ENCODE data around the gene MTCH1.
"Not testable (repeated sequence)": the region's sequence is repeated elsewhere in the genome, so short reads cannot be mapped to it uniquely, and the experiment has no call there.

Gene MTCH1

GRCh38 chr6:36990401-36990800, 4.4 kb upstream of the MTCH1 start:
- not testable (repeated sequence) for DNase-seq

- no peak for DNase-seq
These were observed 3.3 kb upstream of the MTCH1 start for GRCh38 chr6:36989264-36989663.

GRCh38 chr6:36986704-36987047, 680 bp upstream of the MTCH1 start:
- DNase-seq = no peak

DNA sequence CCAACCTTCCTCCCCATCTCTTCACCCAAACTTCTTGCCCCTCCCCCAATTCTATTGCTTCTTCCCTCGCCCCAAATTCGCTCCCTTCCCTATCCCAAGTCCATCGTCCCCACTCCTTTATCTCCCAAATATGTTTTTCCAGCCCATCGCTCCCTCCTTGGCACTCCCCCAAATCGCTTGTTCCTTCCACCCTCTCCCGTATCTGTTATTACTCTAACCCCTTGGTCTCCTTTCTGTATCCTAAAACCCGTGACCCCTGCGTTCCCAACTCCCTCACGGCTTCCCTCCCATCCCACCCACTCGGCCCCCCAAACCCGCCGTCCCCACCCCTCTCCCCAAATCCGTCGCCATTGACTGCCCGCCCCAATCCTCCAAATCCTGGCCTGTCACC, 584 bp downstream of the MTCH1 start:
- DNase-seq = no peak

DNA sequence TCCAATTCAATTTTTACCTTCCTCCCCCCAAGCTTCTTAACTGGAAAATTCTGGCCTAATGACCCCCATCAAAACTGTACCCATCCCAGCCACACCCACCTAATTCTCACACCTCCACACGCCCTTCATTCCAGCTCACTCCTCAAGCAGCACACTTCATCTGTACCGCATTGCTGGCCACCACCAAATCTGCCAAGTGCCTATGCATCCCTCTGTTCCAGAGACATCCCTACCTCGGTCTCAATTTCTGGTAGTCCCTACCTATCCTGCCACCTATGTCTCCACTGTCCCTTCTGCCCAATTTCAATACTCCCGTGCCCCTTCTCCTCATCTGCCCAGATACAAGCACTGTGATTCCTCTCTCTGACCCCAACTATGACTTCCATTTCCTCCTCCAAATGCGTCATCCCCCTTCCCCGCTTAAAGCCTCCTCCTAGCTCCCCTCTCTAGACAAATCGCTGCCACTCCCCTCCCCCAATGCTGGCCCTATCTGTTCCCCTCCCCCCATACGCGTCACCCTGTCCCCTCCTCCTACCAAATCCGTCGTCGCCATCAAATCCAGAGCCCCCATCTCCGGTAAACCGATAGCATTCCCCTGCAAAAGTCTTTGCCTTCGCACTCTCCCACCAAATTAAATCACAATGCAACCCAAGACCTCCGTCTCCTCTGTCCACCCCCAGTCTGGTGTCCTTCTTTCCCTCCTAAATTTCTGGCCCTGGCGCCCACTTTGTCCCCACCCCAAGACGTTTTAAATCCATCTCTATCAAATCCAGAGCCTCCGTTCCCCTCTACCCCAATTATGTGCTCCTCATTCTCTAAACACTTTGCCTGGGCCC, 1.2 kb downstream of the MTCH1 start:
- peak in 1 of 4 experiments; percentile 21 for DNase-seq

GRCh38 chr6:36983538-36983937, 2.5 kb downstream of the MTCH1 start:
- no peak for DNase-seq

DNA sequence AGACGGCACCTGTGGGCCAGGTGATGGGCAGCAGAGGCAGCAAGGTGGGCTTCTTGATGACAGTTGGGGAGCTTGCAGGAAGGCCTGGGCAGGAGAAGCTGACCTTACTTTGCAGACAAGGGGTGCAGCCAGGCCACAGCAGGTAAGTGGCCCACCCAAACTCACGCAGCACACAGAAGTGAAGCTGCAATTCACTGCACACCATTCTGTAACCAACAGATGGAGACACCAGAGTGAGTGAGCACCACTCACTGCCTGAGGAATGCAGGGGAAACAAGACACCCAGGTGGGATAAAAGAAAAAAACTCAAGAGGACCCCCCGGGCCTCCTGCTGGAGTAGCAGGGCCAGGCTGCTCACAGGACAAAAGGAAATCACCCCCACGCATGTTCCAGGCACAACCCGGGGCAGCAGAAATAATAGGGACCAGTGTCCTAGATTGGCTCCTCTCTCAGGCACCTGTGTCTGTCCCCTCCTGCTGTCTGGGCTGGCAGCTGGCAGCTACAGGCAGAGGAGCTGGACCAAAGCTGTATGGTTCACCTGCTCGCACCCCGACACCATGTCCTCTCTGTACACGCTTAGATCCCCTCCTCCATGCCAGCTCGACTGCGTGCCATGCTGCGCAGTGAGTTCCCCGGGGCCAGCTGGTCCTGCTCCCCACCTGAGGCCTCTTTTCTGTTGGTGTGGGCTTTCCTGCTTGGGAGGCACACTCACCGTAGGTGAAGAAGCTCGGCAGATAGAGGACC, 4.9 kb downstream of the MTCH1 start:
- DNase-seq = no peak

DNA sequence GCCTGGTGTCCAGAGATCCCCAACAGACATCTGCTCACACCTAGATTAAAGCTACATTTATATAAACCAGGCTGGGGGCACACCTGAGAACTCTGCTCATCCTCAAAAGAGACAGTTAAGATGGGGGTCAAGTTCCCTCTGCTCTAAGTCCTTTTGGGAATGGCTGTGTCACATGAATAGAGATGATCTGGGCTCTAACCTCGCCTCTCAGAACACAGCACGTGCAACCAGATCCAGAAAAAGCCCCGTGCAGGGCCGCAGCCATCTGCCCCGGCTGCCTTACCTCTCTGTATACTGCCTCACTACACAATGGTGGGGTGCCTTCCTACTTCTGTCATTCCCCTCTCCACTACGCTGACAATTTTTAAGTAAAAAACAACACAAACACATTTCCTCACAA, 5.9 kb downstream of the MTCH1 start:
- DNase-seq = no peak

GRCh38 chr6:36979347-36979742, 6.7 kb downstream of the MTCH1 start:
- DNase-seq = peak in 1 of 4 experiments; percentile 18

DNA sequence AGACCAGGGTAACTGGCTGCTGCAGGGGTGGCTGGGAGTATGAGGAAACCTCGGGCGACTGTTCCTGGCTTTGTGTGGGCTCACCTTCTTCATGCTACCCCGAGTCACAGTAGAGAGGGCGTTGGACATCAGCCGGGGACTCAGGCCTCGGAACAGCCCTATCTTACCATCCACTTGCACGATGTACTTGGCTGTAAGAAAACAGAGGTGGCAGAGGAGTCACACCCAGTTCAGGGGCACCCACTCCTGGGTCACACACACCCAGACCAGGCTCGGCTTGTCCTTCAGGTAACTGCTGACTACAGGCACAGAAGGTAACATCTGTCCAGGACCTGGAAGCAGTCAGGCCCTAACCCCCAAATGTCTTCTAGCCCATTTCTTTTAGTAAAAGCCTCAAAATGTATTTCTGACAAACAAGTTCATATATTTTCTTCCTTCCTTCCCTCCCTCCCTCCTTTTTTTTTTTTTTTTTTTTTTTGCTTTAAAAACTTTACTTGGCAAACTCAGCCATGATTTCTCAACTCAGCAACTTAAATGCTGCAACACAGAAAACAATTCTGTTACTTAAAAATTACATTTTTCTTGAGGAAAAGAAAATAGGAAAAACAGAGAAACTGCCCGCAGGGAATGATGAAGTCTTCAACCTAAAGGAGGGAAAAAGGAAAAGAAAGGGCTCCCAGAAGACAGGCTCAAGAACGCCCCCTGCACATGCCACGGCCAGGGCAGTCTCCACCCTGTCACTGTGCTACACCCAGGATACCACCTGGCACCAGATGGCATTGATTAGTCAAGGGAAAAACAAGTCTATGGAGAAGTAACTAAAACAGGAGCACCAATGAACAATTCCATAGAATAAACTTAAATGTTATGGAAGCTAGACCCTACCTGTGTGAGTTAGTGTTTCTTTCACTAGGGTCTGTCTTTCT, 7.3 kb downstream of the MTCH1 start:
- DNase-seq = no peak

DNA sequence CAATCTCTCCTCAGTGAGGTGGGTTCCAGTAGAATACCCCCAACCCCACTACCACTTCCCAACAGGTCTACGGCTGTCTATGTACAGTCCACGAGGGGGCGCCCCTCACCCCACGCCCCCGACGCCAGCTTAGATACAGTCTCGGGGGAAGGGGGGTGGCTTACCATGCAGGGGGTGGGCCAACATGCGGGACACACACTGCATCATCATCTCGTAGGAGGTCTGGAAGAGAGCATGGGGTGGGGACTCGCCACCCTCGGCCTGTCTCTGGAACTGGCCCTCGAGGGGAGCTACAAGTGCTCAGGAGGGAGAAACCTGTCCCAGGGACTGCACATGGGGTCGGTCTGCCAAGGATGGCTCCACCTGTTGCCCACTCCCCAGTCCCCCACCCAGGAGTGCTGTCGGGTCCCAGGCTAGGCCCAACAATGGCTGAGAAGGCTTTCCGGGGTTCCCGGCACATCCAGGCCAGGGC, 8.5 kb downstream of the MTCH1 start:
- DNase-seq = no peak

GRCh38 chr6:36976931-36977330, 9.1 kb downstream of the MTCH1 start:
- no peak for DNase-seq

DNA sequence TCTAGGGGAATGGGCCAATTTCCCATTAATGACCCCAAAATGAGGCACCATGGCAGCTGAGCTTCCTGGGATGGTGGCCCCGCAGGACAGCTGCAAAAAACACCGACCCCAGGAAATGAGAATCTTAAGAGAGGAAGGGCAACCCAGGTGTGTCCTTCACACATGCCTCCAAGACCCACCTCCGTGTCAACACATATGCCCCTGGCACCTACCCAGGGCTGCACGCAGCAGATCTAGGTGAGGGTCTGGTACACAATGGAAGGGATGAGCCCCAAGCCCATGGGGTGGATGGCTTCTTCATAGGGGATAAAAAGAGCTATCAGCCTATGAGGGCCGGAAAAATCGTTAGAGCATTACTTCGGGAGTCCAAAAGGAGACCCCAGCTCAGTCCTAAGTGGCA, 9.5 kb downstream of the MTCH1 start:
- no peak for DNase-seq

DNA sequence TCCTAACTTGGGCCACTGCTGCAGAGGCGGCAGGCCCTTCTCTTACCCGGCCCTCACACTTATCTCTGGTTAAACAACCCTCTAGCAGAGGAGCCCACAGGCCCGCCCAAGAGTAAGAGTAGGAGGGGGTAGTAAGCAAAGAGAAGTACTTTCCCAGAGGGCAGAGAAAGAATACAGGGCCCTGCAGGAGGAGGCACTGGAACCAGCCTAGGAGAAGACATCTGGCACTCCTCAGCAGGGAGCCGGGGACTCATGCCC, 10.1 kb downstream of the MTCH1 start:
- DNase-seq = no peak

GRCh38 chr6:36975231-36976006, 10.6 kb downstream of the MTCH1 start:
- no peak for DNase-seq

DNA sequence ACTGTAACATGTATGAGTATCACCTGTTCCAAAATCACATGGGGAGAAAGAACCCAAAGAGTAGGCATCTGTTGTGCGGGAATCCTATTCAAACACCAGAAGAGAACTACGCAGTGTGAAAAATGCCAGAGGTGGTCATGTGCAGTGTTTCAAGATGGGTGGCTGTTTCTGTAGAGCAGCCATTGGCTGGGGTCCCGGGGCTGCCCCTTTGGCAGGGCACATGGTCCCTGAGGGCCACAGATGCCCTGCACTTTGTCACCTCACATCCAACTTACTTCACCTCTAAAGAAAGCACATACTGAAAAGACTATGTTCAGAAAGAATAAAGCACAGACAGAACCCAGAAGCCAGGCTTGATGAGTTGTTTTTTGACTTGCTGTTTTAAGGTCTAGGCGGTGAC, 12.3 kb downstream of the MTCH1 start:
- DNase-seq = no peak

DNA sequence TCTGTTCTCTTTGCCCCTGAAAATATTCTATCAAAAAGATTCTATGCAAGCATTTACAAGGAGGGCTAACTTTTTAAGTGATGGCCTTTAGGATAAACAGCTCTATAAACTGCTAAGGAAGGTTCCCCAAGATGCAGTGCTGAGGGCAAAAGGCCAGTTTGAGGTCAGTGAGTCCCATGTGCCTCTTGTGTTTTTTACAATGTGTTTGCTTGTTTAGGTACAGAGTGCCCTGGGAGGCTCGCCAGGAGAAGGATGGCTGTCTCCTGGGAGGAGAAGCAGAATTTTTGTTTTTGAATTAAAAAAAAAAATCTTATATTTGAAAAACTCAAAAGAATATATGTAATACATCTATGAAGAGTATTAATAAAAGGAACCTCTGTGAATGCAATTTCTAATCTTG, 12.8 kb downstream of the MTCH1 start:
- DNase-seq = no peak

- DNase-seq = no peak
These were observed 13.9 kb downstream of the MTCH1 start for GRCh38 chr6:36971921-36972673.

DNA sequence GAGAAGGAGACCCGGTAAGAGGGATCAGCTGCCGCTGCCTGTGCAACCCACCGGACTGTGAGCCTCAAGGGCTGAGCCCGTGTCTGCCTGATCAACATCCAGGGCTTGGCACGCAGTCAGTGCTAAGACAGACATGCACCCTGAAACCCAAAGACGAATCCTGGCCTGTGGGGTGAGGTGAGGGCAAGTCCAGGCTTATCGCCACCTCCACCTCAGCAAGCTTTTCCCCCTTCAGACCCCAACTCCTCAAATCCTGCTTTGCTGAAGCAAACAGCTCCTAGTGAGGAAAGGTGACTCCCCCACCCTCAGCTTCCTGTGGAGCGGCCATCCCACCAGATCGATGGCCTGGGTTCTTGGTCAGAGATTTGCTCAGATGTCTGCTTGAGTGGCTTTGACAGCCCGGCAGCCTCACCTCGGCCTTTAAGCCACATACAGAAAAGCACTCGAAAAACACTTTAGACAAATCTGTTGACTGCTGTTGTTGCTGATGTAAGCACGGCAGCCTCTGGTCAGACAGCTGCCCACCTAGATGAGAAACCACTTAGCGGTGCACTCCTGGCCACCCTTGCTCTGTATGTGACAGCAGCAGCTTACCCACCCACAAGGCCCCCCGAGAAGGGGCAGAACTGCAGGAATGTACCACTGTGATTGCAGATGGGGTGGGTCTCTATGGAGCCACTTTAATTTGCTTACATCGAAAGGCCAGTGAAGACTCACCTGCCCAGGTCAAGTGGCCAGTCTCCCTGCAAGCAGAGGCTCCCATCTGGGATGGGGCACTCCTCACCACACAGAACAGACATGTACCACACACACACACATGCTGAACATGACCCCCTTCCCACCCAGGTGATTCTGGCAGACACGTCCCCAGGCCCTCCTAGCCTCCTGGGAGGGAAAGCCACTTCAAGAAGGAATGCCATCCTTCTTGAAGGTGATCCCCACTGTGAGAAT, 14.8 kb downstream of the MTCH1 start:
- no peak for DNase-seq

- no peak for DNase-seq
These were observed 15.8 kb downstream of the MTCH1 start for GRCh38 chr6:36969988-36970891.
